K562 (cell line): Measurements from ENCODE around the gene DTNBP1. TPM values are rescaled to one million over a fixed set of nuclear protein-coding genes. Genes with fewer than 3 reads are reported as not detected.

Experiments
- BRD9 ChIP-seq: fragments of 450-650 bp; IDR thresholded peaks from 2 replicates; pipeline ENCODE4 v1.6.1; 2018; ENCODE audit warnings: low read depth; ENCODE audit not compliant: partially characterized antibody
- DEAF1 ChIP-seq: fragments of 450-650 bp; formaldehyde crosslinking; IDR thresholded peaks from 2 replicates; pipeline ENCODE4 v1.4.0; 2020; ENCODE audit warnings: mild to moderate bottlenecking, moderate library complexity
- DPF2 ChIP-seq: fragments of 450-650 bp; IDR thresholded peaks from 2 replicates; pipeline ENCODE4 v1.6.1; 2016
- MNT ChIP-seq, 2 experiments: fragments of 450-650 bp; conservative IDR thresholded peaks; 2 replicates each; pipeline ENCODE4 v1.6.1; 2017; ENCODE audit warnings: mild to moderate bottlenecking in 2 of 2, moderate library complexity in 2 of 2
- PYGO2 ChIP-seq: fragments of 450-650 bp; IDR thresholded peaks from 2 replicates; pipeline ENCODE4 v1.6.1; 2016; ENCODE audit warnings: mild to moderate bottlenecking, missing genetic modification characterization, moderate library complexity, missing compliant biosample characterization
- RAD21 ChIP-seq, 2 experiments: fragments of 250-450 bp in 1 of 2; fragments of 450-650 bp in 1 of 2; sonication (Bioruptor Pico) in 1 of 2; formaldehyde crosslinking in 1 of 2; IDR thresholded peaks in 1 of 2; conservative IDR thresholded peaks in 1 of 2; 2 replicates each; pipeline versions ENCODE4 v1.4.0 to v1.8.0; 2020 to 2022; ENCODE audit warnings: mild to moderate bottlenecking in 2 of 2, moderate library complexity in 1 of 2
- TSC22D4 ChIP-seq: fragments of 450-650 bp; IDR thresholded peaks from 2 replicates; pipeline ENCODE4 v1.6.1; 2016; ENCODE audit warnings: missing genetic modification characterization, missing biosample characterization, control low read depth
- ZBTB40 ChIP-seq, 2 experiments: fragments of 450-650 bp in 1 of 2; sonication (generic) in 1 of 2; formaldehyde crosslinking in 1 of 2; IDR thresholded peaks; 2 replicates each; pipeline versions ENCODE4 v1.7.1 to v1.9.0; 2016 to 2022; ENCODE audit warnings: inconsistent platforms in 1 of 2, mild to moderate bottlenecking in 1 of 2, missing genetic modification reagents in 1 of 2
- ZBTB49 ChIP-seq: sonication (generic); formaldehyde crosslinking; IDR thresholded peaks from 2 replicates; pipeline ENCODE4 v1.8.0; 2022; ENCODE audit warnings: missing genetic modification reagents, mild to moderate bottlenecking, borderline replicate concordance
- ZNF212 ChIP-seq: fragments of 450-650 bp; formaldehyde crosslinking; IDR thresholded peaks from 2 replicates; pipeline ENCODE4 v1.4.0; 2020; ENCODE audit warnings: mild to moderate bottlenecking
- polyA plus RNA-seq, 8 experiments: library from polyadenylated mRNA; depleted of rRNA in 4 of 8; stranded (reverse) in 5 of 8; unstranded in 3 of 8; fragments of >200 nt; fragmentation: Nextera tagmentation in 2 of 8; fragmentation: Illumina TruSeq in 1 of 8; extraction: Ambion mirVana in 2 of 8; extraction: Trizol in 1 of 8; gene quantifications; 2 replicates each; pipeline versions ENCODE4 v1.2.1 to v1.2.3, GENCODE V29; 2011 to 2014; ENCODE audit warnings: inconsistent platforms in 1 of 8, missing spikeins in 1 of 8
- total RNA-seq, 7 experiments: library from RNA; depleted of rRNA in 6 of 7; stranded (reverse); fragments of >200 nt in 6 of 7; fragmentation: Illumina TruSeq in 2 of 7; extraction: Trizol in 2 of 7; gene quantifications; 2 replicates each; pipeline versions ENCODE4 v1.2.1 to v1.2.3, GENCODE V29; 2011 to 2021; ENCODE audit warnings: low replicate concordance in 1 of 7

DTNBP1 gene
- total and polyA plus RNA-seq, 9 of the 15 experiments (the other 6 are each of a cell fraction or from before 2014, with no cell fraction given) = 16.7 to 54.5 (median 21.4) TPM

- peak; percentile 76 for TF ChIP-seq BRD9
- 0 out of 2 replicates have a peak, but pooled peaks have one; percentile 8 for TF ChIP-seq PYGO2 (tag)
- no peak for TF ChIP-seq ZBTB40 (IDR thresholded peaks at IDR 0.05)
- no peak for TF ChIP-seq ZBTB40 (CRISPR knock-in tag; IDR thresholded peaks at IDR 0.05)
- no peak for TF ChIP-seq ZNF212
- peak; percentile 84 to 89 for TF ChIP-seq RAD21 (CRISPR knock-in tag; conservative IDR thresholded peaks at IDR 0.05 in 1 of 2, IDR thresholded peaks at IDR 0.05 in 1 of 2)
- TF ChIP-seq DPF2 = 0 out of 2 replicates have a peak, but pooled peaks have one; percentile 16
- TF ChIP-seq ZBTB49 (CRISPR knock-in tag) = no peak
- no peak for TF ChIP-seq TSC22D4 (tag)
- TF ChIP-seq MNT (conservative IDR thresholded peaks at IDR 0.05) = peak in 1 of 2 experiments; percentile 12; a peak in 1 of 4 replicates
- TF ChIP-seq DEAF1 (CRISPR knock-in tag) = peak; percentile 66
Observed at GRCh38 chr6:15623276-15624116, 39.3 kb downstream of the DTNBP1 start (continued).
